ENCODE data around the gene TRPC4.

- no peak for TF ChIP-seq CTCF (conservative IDR thresholded peaks at IDR 0.05 in 1 of 2, IDR thresholded peaks at IDR 0.05 in 1 of 2; ENCODE audit: low read depth in 1 of 2, low read length in 2 of 2)
- TF ChIP-seq EZH2 (IDR thresholded peaks at IDR 0.05; ENCODE audit: low read length, missing control alignments): no peak
Observed at GRCh38 chr13:37905736-37906135, 36.2 kb upstream of the TRPC4 start.

Data from fibroblast of lung (primary cell).